Measurements from ENCODE around the gene TMEM209. TPM values are rescaled to one million over a fixed set of nuclear protein-coding genes. Genes with fewer than 3 reads are reported as not detected.
"Not testable (repeated sequence)": the region's sequence is repeated elsewhere in the genome, so short reads cannot be mapped to it uniquely, and the experiment has no call there.

TMEM209 gene
- total RNA-seq, 2 donors from 2014 or later, result 11.9 to 21.5 TPM

- TF ChIP-seq POLR2A (IDR thresholded peaks at IDR 0.05) (no peak), CTCF (IDR thresholded peaks at IDR 0.05) (no peak), POLR2AphosphoS5 (IDR thresholded peaks at IDR 0.05) (no peak)
- intact Hi-C loops (cut with DNase I), result no loop called here
- WGBS, result 98% methylated on average over 14 of the region's 14 CpGs
- Histone ChIP-seq H3K27me3 (replicated peaks; ENCODE audit: insufficient read depth) (no peaks in the 10 kb centered on the region), H3K4me1 (replicated peaks) (no peaks in the 10 kb centered on the region), H3K36me3 (no peaks in the 10 kb centered on the region), H3K9me3 (no peaks in the 10 kb centered on the region), H3K27ac (no peak overlapping the region), H3K4me3 (no peak overlapping the region)
- no peak for DNase-seq (ENCODE audit: low spot score)
Measured at GRCh38 chr7:130147710-130148325, 57.4 kb downstream of the TMEM209 start.

- no peak for DNase-seq (ENCODE audit: low spot score)
- Histone ChIP-seq H3K27ac (no peak overlapping the region), H3K36me3 (no peaks in the 10 kb centered on the region), H3K4me1 (replicated peaks) (peaks cover 3% of the 10 kb centered on the region), H3K27me3 (replicated peaks; ENCODE audit: insufficient read depth) (no peaks in the 10 kb centered on the region), H3K4me3 (no peak overlapping the region), H3K9me3 (no peaks in the 10 kb centered on the region)
- WGBS, result 98% methylated on average over 9 of the region's 9 CpGs
- no peak for TF ChIP-seq POLR2A (IDR thresholded peaks at IDR 0.05)
- TF ChIP-seq POLR2AphosphoS5 (IDR thresholded peaks at IDR 0.05), result no peak
- intact Hi-C loops (cut with DNase I), result no loop called here
Measured at GRCh38 chr7:130146693-130147405, 58.4 kb downstream of the TMEM209 start.

GRCh38 chr7:130146142-130146541 is 59.1 kb downstream of the TMEM209 start:
- DNase-seq (ENCODE audit: low spot score); H3K9me3 ChIP-seq; H3K36me3 ChIP-seq; intact Hi-C loops (cut with DNase I); H3K27me3 ChIP-seq (replicated peaks; ENCODE audit: insufficient read depth); H3K4me3 ChIP-seq; H3K4me1 ChIP-seq (replicated peaks); H3K27ac ChIP-seq: not testable (repeated sequence)
- 95% methylated on average over 5 of the region's 5 CpGs for WGBS

- Histone ChIP-seq H3K4me1 (replicated peaks) (peaks cover 4% of the 10 kb centered on the region), H3K27ac (no peak overlapping the region), H3K27me3 (replicated peaks; ENCODE audit: insufficient read depth) (no peaks in the 10 kb centered on the region), H3K9me3 (no peaks in the 10 kb centered on the region), H3K36me3 (no peaks in the 10 kb centered on the region), H3K4me3 (no peak overlapping the region)
- no peak for TF ChIP-seq POLR2A (IDR thresholded peaks at IDR 0.05)
- no peak for DNase-seq (ENCODE audit: low spot score)
- intact Hi-C loops (cut with DNase I), result no loop called here
- WGBS, result 89% methylated on average over 14 of the region's 14 CpGs
Measured at GRCh38 chr7:130145424-130146100, 59.6 kb downstream of the TMEM209 start.

- WGBS, result 32% methylated on average over 14 of the region's 14 CpGs
- H3K36me3 ChIP-seq, result no peaks in the 10 kb centered on the region
- no peak overlapping the region for H3K4me3 ChIP-seq
- TF ChIP-seq POLR2A (IDR thresholded peaks at IDR 0.05), result no peak
- H3K9me3 ChIP-seq, result no peaks in the 10 kb centered on the region
- intact Hi-C loops (cut with DNase I), result no loop called here
- H3K4me1 ChIP-seq (replicated peaks), result peaks cover 4% of the 10 kb centered on the region
- peak overlapping the region in 1 of 2 donors; percentile 18 for H3K27ac ChIP-seq
- no peak for DNase-seq (ENCODE audit: low spot score)
- no peaks in the 10 kb centered on the region for H3K27me3 ChIP-seq (replicated peaks; ENCODE audit: insufficient read depth)
Measured at GRCh38 chr7:130144312-130145171, 60.7 kb downstream of the TMEM209 start.

- peaks cover 4% of the 10 kb centered on the region for H3K4me1 ChIP-seq (replicated peaks)
- intact Hi-C loops (cut with DNase I), result no loop called here
- H3K27me3 ChIP-seq (replicated peaks; ENCODE audit: insufficient read depth), result no peaks in the 10 kb centered on the region
- no peaks in the 10 kb centered on the region for H3K9me3 ChIP-seq
- H3K36me3 ChIP-seq, result no peaks in the 10 kb centered on the region
- TF ChIP-seq CTCF (IDR thresholded peaks at IDR 0.05) (no peak), POLR2A (IDR thresholded peaks at IDR 0.05) (no peak), POLR2AphosphoS5 (IDR thresholded peaks at IDR 0.05) (no peak)
- H3K27ac ChIP-seq, result peak overlapping the region in 1 of 2 donors; percentile 18
- WGBS, result 89% methylated on average over 3 of the region's 3 CpGs
- DNase-seq (ENCODE audit: low spot score), result no peak
- H3K4me3 ChIP-seq, result no peak overlapping the region
Measured at GRCh38 chr7:130143986-130144311, 61.3 kb downstream of the TMEM209 start.

All from prostate gland (tissue), 2 donors.